Large intestine (tissue), 3 donors: ENCODE results near the gene LAMTOR1. TPM values are rescaled to one million over a fixed set of nuclear protein-coding genes. Genes with fewer than 3 reads are reported as not detected.

ENCODE experiments used
- DNase-seq, 2 donors: peaks; one replicate each; pipeline versions ENCODE4 v3.0.0 to v3.0.0-alpha.2; 2013
- H3K27ac ChIP-seq: one replicate; pipeline ENCODE4 v1.5.1; 2013; ENCODE audit warnings: low read length
- H3K27me3 ChIP-seq: 2 replicates; pipeline ENCODE4 v1.6.1; 2013; ENCODE audit warnings: low read length; ENCODE audit not compliant: control insufficient read depth, insufficient read depth
- H3K36me3 ChIP-seq: 2 replicates; pipeline ENCODE4 v1.6.1; 2013; ENCODE audit warnings: low read length; ENCODE audit not compliant: control insufficient read depth, insufficient read depth
- H3K4me1 ChIP-seq: one replicate; pipeline ENCODE4 v1.6.1; 2013; ENCODE audit warnings: low read length; ENCODE audit not compliant: control insufficient read depth, insufficient read depth
- H3K4me3 ChIP-seq: one replicate; pipeline ENCODE4 v1.5.1; 2013; ENCODE audit warnings: low read length
- H3K9me3 ChIP-seq: one replicate; pipeline ENCODE4 v1.6.1; 2013; ENCODE audit warnings: mild to moderate bottlenecking, low read depth, low read length, moderate library complexity; ENCODE audit not compliant: control insufficient read depth
- WGBS: methylation state at CpG from one replicate; pipeline ENCODE4 v1.1.5; 2013; ENCODE audit warnings: low lambda C conversion rate; ENCODE audit not compliant: insufficient coverage; 5-methylcytosine and 5-hydroxymethylcytosine counted together
- polyA plus RNA-seq: library from polyadenylated mRNA; unstranded; fragments of 120-200 nt; gene quantifications from one replicate; pipeline ENCODE4 v1.2.1, GENCODE V29; 2013

LAMTOR1 gene
- polyA plus RNA-seq, 1 donor: 114 TPM

DNA sequence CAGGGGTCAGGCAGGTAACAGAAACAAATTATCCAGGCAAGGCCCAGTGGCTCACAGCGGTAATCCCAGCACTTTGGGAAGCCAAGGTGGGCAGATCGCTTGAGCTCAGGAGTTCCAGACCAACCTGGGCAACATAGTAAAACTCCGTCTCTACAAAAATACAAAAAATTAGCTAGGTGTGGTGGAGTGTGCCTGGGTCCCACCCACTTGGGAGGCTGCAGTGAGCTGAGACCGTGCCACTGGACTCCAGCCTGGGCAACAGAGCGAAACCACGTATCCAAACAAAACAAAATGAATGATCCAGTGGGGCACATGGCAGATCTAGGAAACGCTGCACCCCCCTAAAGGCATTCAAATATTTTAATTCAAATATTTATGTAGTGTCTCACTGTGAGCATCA is 32.6 kb downstream of the LAMTOR1 start:
- WGBS: 100% methylated on average over 2 of the region's 7 CpGs
- Histone ChIP-seq H3K9me3 (no peaks in the 10 kb centered on the region), H3K4me3 (no peak overlapping the region), H3K27ac (no peak overlapping the region), H3K36me3 (peaks cover 10% of the 10 kb centered on the region), H3K27me3 (no peaks in the 10 kb centered on the region), H3K4me1 (peaks cover 10% of the 10 kb centered on the region)
- DNase-seq: no peak

DNA sequence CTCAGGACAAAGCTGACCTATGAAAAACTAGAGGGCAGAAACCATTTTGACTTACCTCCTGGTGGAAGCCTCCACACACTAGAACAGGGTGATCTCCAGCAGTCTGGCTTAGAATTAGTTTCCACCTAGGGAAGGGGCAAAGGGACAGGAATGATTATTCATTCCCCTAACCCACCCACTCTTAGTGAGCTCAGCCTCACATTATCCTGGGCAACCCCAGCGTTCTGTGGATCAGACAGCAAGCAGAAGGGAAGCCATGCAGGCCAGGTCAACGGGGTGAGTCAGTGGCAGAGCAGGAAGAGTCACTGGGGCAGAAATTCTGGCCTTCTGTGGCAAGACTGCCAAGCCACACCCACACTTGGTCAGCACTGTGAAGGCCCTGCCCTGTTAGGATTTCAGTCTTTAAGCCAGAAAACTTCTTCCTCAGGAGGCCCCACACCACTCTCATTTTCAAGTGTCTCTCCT is 33.3 kb downstream of the LAMTOR1 start:
- no peak overlapping the region for H3K4me3 ChIP-seq
- H3K4me1 ChIP-seq: peaks cover 10% of the 10 kb centered on the region

DNA sequence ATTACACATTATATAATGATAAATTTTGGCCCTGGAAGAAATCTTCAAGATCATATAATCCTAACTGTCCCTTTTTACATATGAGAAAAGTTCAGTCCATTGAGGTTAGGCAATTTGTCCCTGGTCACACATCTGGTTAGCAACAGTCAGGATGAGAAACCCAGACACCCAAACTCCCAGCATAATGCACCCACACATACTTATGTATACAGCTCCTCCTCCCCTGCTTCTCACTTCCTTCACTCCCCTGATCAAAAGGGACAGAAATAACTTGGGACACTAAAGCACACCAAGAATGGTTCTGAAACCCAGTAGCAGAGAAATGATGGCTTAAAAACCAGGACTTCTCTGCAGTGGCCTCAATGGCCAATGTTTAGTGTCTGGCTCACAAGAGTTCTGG is 33.9 kb downstream of the LAMTOR1 start:
- Histone ChIP-seq H3K4me1 (peaks cover 10% of the 10 kb centered on the region), H3K27ac (peak overlapping the region; percentile 9), H3K4me3 (no peak overlapping the region), H3K27me3 (no peaks in the 10 kb centered on the region), H3K36me3 (peaks cover 8% of the 10 kb centered on the region), H3K9me3 (no peaks in the 10 kb centered on the region)
- DNase-seq: no peak

More for the DNA sequence above, 33.3 kb downstream of the LAMTOR1 start:
- no peaks in the 10 kb centered on the region for H3K9me3 ChIP-seq
- peaks cover 10% of the 10 kb centered on the region for H3K36me3 ChIP-seq
- WGBS: no CpG with 5 or more reads among the region's 2 CpGs
- peak; percentile 38 to 62 for DNase-seq
- peak overlapping the region; percentile 9 for H3K27ac ChIP-seq
- H3K27me3 ChIP-seq: no peaks in the 10 kb centered on the region

DNA sequence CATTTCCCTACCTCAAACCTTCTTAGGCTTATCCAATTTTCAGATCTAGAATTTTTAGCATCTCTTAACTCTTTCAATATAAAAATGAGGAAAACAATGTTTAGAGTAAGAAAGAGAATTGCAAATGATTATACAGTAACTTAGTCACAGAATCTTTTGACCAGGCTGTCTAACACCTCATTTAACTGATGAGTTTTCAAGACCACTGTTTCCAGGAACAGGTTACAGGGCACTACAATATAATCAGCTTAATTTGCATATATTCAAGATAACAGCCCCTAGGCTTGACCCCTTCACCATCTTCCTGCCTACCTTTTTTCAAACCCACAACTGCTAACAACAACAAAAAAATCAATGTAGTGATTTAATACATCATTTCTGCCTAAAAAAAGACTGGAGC is 35.4 kb downstream of the LAMTOR1 start:
- H3K36me3 ChIP-seq: peaks cover 8% of the 10 kb centered on the region
- no peak for DNase-seq

DNA sequence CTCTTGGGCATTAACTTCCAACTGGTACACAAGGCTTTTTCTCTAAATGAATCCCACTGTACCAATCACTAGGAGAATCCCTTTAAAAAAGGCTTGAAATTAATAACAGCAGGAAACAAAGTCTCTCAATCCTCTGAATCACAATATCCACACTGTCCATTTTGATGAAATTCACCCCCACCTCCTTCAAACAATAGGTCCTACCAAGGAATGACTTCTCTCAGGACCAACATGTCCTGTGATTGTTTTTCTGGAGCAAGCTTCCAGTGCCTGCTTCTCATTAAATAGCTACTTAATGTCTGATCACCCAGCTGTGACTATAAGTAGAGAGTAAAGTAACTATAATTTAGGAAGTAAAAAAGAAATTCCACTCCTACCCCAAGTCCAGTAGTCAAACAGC is 35.8 kb downstream of the LAMTOR1 start:
- H3K27ac ChIP-seq: no peak overlapping the region
- no peaks in the 10 kb centered on the region for H3K27me3 ChIP-seq
- peaks cover 10% of the 10 kb centered on the region for H3K4me1 ChIP-seq
- peaks cover 8% of the 10 kb centered on the region for H3K36me3 ChIP-seq
- no peak for DNase-seq
- no peaks in the 10 kb centered on the region for H3K9me3 ChIP-seq
- H3K4me3 ChIP-seq: no peak overlapping the region

More for the DNA sequence above, 35.4 kb downstream of the LAMTOR1 start:
- Histone ChIP-seq H3K4me3 (no peak overlapping the region), H3K27ac (no peak overlapping the region), H3K9me3 (no peaks in the 10 kb centered on the region), H3K27me3 (no peaks in the 10 kb centered on the region), H3K4me1 (peaks cover 10% of the 10 kb centered on the region)

DNA sequence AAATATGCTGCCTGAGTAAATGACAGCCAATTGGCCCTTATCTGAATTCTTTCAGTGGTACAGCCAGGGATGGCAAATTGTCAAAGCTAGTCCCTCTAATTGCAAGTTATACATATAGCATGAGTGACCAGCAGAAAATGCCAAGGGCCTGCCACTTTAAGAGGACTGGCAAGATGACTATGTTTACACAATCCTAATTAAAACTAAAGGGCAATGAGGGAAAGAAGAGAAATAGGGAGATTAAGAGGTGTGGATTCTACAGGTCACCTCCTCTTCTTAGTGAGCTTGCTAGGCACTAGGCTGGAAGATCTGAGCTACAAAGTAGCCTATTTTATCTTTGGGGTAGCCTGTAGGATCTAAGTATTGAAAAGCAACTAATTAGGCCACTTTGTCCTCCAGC is 36.2 kb downstream of the LAMTOR1 start:
- H3K9me3 ChIP-seq: no peaks in the 10 kb centered on the region
- DNase-seq: no peak
- H3K36me3 ChIP-seq: peaks cover 8% of the 10 kb centered on the region
- peaks cover 6% of the 10 kb centered on the region for H3K4me1 ChIP-seq
- H3K27ac ChIP-seq: no peak overlapping the region
- no peaks in the 10 kb centered on the region for H3K27me3 ChIP-seq
- H3K4me3 ChIP-seq: no peak overlapping the region

DNA sequence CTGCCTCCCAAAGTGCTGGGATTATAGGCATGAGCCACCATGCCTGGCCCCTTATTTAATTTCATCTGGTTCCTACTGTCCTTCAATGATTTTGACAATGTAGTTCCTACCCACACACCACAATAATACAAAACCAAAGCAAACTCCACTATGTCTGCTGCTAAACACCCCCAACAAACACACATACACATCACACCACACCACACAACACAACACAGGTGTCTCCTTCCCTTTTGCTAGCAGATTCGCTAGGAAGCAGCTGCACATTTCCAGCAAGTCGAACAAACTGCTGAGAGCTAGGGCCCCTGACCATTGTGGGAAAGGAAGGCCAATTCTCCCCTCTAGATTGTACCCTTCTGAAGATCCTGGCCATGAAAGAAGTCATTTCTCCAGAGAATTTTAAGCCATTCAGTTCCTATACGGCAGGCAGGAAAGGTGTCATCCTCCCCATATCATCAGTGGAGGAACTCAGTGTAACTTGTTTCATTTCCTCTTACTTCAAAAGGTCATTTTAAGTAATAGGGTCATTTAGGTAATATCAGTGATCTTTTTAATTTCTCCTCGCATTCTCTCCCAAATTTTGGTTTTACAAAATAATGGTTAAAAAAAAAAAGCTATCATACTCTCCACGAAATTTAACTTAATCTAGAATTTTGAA is 41.2 kb downstream of the LAMTOR1 start:
- Histone ChIP-seq H3K27ac (no peak overlapping the region), H3K27me3 (no peaks in the 10 kb centered on the region), H3K4me3 (no peak overlapping the region), H3K9me3 (no peaks in the 10 kb centered on the region), H3K4me1 (no peaks in the 10 kb centered on the region), H3K36me3 (peaks cover 2% of the 10 kb centered on the region)
- DNase-seq: no peak
- 96% methylated on average over 3 of the region's 5 CpGs for WGBS

DNA sequence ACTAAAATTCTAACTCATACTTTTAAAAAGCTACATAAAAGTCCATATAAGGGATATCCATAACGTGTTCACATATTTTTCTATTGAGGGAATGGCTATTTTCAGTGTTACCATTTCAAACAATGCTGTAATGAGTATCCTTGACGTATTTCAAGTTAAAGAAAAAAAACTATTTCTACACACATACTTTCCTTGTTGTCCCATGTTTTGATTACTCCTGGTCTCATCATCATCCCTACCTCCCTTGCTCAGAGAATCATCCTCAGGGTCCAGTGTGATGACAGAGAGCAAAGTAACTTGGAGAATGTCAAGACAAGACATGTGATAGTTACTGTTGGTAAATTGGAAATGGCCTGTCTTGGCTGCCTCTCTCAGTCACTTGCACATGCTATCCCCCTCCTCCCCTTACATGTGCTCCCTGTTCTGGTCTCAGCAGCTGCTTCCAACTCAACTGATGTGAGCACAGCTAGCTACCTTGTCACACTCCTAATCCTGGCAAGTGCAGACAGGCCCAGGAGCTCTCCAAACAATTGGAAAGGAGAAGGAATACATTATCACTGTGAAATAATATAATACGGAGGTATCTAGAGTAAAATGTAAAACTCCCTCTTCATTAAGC is 44.6 kb downstream of the LAMTOR1 start:
- no peak overlapping the region for H3K4me3 ChIP-seq
- no peak overlapping the region for H3K27ac ChIP-seq
- WGBS: 83% methylated on average over 1 of the region's 3 CpGs
- H3K27me3 ChIP-seq: no peaks in the 10 kb centered on the region
- no peaks in the 10 kb centered on the region for H3K9me3 ChIP-seq
- DNase-seq: no peak
- H3K36me3 ChIP-seq: no peaks in the 10 kb centered on the region
- no peaks in the 10 kb centered on the region for H3K4me1 ChIP-seq

DNA sequence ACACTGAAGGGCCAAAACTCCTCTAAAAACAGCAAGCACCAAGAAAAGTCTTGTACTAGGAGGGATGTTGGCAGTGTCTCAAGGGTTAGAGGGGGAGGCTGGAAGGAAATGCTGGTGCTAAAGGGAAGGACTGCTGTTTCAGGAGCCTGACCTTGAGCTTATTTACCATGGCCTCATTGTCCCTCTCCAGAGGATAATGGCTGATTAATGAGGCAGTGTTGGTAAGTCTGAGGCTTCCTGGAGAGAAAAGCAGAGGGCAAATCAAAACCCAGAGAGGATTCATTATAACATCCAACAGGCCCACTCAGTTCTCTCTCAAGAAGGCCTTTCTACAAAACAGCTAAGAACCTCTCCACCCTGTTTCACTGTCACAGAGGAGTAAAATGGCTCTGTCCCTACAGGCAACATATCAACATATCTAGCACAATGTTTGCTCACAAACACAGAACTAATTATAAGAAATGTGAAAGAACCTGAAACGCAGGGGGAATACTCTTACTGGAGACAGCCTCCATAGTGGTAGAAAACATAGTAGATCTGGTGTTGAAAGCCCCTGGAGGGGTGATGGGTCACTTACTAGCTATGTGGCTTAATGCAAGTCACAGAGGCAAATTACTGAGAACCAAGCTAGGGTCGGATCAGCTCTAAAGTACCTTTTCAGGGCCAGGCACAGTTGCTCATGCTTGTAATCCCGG is 54.2 kb downstream of the LAMTOR1 start:
- H3K27ac ChIP-seq: peak overlapping the region; percentile 21
- no peaks in the 10 kb centered on the region for H3K27me3 ChIP-seq
- peak in 1 of 2 donors; percentile 24 for DNase-seq
- no peak overlapping the region for H3K4me3 ChIP-seq
- H3K36me3 ChIP-seq: no peaks in the 10 kb centered on the region
- no CpG with 5 or more reads among the region's 3 CpGs for WGBS
- H3K9me3 ChIP-seq: no peaks in the 10 kb centered on the region
- H3K4me1 ChIP-seq: peaks cover 5% of the 10 kb centered on the region
